Stimulated activated CD8-positive, alpha-beta memory T cell treated with anti-CD3 and anti-CD28 coated beads, Interleukin-15, amount 100 ng/mL, for 4 hours (primary cell): Measurements from ENCODE around the gene ABHD16B.
"Not testable (repeated sequence)": the region's sequence is repeated elsewhere in the genome, so short reads cannot be mapped to it uniquely, and the experiment has no call there.

ENCODE experiments used
- DNase-seq, 2 donors: peaks; one replicate each; pipeline ENCODE4 v3.0.0-alpha.2; 2020; ENCODE audit warnings: low read depth in 2 of 2

ABHD16B gene

GRCh38 chr20:63878899-63879663, 17.8 kb downstream of the ABHD16B start:
- DNase-seq = no peak

- not testable (repeated sequence) for DNase-seq
These were observed 19.6 kb downstream of the ABHD16B start for GRCh38 chr20:63880901-63881300.

- DNase-seq = no peak
These were observed 20.3 kb downstream of the ABHD16B start for GRCh38 chr20:63881451-63882226.

GRCh38 chr20:63882257-63883200, 21.2 kb downstream of the ABHD16B start:
- no peak for DNase-seq

GRCh38 chr20:63883201-63883593, 21.9 kb downstream of the ABHD16B start:
- DNase-seq = no peak

- DNase-seq = no peak
These were observed 23.4 kb downstream of the ABHD16B start for GRCh38 chr20:63884506-63885263.

- no peak for DNase-seq
These were observed 24.2 kb downstream of the ABHD16B start for GRCh38 chr20:63885264-63886053.

- DNase-seq = no peak
These were observed 24.7 kb downstream of the ABHD16B start for GRCh38 chr20:63886054-63886419.

GRCh38 chr20:63886921-63887320, 25.6 kb downstream of the ABHD16B start:
- DNase-seq = no peak

GRCh38 chr20:63889241-63890200, 28.2 kb downstream of the ABHD16B start:
- DNase-seq = no peak

- DNase-seq = no peak
These were observed 28.9 kb downstream of the ABHD16B start for GRCh38 chr20:63890201-63890576.

- no peak for DNase-seq
These were observed 29.3 kb downstream of the ABHD16B start for GRCh38 chr20:63890616-63891015.

GRCh38 chr20:63891061-63892002, 30.0 kb downstream of the ABHD16B start:
- DNase-seq = no peak

- DNase-seq = no peak
These were observed 31.1 kb downstream of the ABHD16B start for GRCh38 chr20:63892402-63892801.

GRCh38 chr20:63893999-63894357, 32.7 kb downstream of the ABHD16B start:
- DNase-seq = no peak

GRCh38 chr20:63894358-63895201, 33.3 kb downstream of the ABHD16B start, which contains the start of gene DNAJC5:
TSS of gene DNAJC5 (plus strand) at chr20:63895126. CDS start at chr20:63928346, 33,220 bp downstream.
- DNase-seq = peak; percentile 89 to 94
